ENCODE results near the gene CEBPA.
A peak's percentile ranks its signal among the peaks of the same experiment; 100 is the strongest.
"Not testable (repeated sequence)": the region's sequence is repeated elsewhere in the genome, so short reads cannot be mapped to it uniquely, and the experiment has no call there.

Gene CEBPA

GRCh38 chr19:33324628-33325027, 22.3 kb upstream of the CEBPA start:
- DNase-seq: no peak

GRCh38 chr19:33323093-33323820, 20.9 kb upstream of the CEBPA start:
- no peak for DNase-seq

- no peak for DNase-seq
Measured at GRCh38 chr19:33320636-33321035, 18.3 kb upstream of the CEBPA start.

DNA sequence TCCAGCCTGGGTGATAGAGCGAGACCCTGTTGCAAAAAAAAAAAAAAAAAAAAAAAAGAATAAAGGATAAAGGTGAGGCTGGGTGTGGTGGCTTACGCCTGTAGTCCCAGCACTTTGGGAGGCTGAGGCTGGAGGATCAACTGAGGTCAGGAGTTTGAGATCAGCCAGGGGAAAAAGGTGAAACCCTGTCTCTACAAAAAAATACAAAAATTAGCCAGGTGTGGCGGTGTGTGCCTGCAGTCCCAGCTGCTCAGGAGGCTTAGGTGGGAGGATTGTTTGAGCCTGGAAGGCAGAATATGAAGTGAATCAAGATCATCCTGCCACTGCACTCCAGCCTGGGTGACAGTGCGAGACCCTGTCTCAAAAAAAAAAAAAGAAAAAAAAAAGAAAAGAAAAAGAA, 15.7 kb upstream of the CEBPA start:
- DNase-seq: not testable (repeated sequence)

DNA sequence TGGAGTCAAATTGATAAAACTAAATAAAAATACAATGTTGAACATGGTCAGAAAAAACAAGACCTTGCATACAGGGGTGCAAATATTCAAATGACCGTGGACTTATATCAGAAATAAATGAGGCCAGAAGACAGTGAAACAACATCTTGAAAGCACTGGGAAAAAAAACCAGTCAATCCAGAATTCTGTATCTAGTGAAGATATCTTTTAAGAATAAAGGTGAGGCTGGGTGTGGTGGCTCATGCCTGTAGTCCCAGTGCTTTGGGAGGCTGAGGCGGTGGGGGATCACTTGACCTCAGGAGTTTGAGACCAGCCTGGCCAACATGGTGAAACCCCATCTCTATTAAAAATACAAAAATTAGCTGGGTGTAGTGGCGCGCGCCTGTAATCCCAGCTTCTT, 15.2 kb upstream of the CEBPA start:
- no peak for DNase-seq

GRCh38 chr19:33316541-33317264, 14.4 kb upstream of the CEBPA start:
- DNase-seq: no peak

DNA sequence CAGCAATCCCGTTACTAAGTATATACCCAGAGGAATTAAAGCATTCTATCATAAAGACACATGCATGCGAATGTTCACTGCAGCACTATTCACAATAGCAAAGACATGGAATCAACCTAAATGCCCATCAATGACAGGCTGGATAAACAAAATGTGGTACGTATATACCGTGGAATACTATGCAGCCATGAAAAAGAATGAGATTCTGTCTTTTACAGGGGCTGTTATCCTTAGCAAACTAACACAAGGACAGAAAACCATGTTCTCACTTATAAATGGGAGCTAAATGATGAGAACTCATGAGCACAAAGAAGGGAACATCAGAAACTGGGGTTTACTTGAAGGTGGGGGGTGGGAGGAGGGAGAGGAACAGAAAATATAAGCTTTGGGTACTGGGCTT, 10.5 kb upstream of the CEBPA start:
- DNase-seq: not testable (repeated sequence)

DNA sequence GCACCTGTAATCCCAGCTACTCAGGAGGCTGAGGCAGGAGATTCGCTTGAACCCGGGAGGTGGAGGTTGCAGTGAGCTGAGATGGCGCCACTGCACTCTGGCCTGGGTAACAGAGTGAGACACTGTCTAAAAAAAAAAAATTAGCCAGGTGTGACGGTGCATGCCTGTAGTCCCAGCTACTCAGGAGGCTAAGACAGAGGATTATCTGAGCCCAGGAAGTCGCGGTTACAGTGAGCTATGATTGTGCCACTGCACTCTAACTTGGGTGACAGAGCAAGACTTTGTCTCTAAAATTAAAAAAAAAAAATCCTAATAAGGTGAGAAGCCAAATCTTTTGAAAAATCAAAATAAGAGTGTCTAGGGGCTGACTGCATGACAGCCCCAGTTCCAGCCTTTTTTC, 9.7 kb upstream of the CEBPA start:
- no peak for DNase-seq

DNA sequence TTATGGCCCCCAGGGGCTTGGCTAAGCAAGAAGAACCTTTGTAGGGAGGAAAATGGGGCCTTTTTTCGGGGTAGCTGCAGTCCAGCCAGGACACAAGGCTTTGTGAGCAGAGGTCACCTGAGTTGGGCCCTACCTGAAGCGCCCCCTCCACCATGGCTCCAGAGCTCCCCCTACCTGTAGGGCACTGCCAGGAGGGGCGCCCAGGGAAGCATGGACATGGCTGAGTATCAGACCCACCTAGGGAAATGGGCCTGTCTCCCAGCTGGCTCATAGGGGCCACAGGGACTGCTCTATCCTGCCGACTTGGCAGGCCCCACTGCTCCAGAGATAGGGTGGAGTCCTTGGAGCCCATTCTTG, 9.0 kb upstream of the CEBPA start:
- peak in 1 of 2 donors; percentile 22 for DNase-seq

GRCh38 chr19:33310606-33311325, 8.4 kb upstream of the CEBPA start:
- DNase-seq: no peak

- DNase-seq: no peak
Measured at GRCh38 chr19:33309826-33310225, 7.5 kb upstream of the CEBPA start.

- DNase-seq: no peak
Measured at GRCh38 chr19:33306853-33307792, 4.8 kb upstream of the CEBPA start.

DNA sequence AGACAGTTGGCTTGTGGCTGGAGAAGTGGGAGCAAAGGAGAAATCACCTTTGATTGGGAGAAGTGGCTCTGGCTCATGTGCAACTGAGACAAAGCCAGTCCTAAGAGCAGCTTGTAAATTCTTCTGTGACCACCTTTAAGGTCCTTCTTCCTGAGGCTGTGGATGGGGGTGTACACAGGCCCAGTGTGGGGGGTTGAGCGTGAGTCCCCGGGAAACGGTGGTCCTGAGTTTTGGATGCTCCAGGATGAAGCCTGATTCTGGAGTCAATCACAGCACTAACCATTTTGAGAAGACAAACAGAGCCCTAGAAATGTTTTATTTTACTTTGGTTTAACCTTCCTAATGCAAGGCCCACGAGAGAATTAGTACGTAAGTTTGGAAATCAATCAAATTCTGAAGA, 3.9 kb upstream of the CEBPA start:
- no peak for DNase-seq

DNA sequence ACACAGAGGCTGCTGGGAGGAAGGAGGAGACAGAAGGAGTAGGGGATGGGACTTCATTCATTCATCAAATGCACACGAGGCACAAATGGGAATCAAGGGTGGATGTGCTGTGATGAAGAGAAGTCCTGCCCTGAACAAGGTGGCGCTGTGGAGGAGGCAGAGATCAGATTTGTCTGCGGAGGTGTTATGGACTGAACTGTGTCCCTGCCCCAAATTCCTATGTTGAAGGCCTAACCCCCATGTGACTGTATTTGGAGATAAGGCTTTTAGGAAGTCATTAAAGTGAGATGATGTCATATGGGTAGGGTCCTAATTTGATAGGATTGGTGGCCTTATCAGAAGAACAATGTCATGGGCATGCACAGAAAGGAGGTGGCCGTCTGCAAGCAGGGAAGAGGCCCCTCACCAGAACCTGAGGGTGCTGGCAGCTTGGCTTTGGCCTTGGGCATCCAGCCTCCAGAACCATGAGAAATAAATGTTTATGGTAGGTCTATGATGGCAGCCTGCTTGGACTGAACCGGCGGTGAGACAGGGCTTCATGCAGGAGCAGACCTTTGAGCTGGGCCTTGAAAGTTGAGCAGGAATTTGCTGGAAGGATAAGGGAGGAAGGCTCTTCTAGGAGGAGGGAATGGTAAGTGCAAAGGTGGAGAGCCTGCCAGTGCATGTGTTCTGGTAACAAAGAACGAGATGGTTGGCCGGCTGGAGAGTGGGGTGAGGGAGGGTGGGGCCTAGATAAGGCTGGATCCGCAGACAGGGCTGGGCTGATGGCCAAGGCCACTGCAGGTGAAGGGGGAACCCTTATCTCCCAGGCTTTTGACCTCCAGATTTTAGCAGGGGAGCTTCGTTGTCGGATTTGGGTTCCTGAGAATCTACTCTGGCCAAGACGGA, 2.7 kb upstream of the CEBPA start:
- no peak for DNase-seq

DNA sequence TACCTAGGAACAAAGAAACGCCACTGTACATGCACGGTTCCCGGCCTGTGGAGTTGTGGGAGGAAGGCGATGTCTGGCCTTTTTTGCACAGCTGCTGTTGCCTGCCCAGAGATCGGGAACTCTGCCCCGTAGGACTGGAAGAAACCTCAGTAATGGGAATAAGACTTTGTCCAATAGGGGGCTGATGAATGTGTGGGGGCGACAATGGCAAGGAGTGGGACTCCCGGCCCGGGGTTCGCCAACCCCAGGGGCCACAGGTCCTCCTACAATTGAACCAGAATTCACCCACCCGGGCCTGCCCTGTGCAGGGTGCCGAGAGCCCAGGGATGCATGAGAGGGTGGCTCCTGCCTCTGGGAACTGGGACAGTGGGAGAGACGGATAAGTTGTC, 2.0 kb upstream of the CEBPA start:
- no peak for DNase-seq

GRCh38 chr19:33303791-33304345, 1.5 kb upstream of the CEBPA start:
- no peak for DNase-seq

DNA sequence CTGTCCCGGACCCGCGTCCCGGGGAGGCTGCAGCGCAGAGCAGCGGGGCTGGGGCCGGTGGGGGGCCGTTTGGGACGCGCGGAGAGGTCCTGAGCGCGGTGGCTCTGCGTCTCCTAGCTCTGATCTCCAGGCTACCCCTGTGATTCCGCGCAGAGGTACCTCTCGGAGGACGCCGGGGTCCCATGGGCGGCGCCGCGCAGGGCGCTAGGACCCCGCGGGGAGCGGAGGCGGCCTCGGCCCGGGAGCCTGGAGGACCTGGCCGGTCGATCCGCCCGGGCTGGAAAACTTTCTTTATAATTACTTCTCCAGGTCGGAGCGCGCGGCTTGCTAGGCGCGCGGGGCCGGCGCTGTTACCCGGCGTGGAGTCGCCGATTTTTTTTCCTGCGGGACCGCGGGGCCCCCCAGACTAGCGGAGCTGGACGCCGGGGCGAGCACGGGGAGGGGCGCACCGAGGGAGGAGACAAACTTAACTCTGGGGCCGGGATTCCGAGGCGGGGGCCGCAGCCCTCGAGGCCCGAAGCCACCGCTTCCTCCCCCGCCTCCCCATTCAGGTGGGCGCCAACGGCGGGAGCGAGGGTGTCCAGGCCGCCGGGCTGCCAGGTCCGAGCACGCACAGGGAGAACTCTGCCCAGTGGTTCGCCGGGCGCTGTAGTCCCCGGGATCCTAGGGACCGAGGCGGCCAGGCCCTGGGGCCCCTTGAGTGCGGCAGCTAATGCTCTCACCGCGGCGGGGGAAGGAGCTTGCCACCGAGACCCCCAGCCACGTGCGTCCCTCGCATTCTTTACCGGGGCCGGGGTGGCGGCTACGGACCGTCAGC, 848 bp upstream of the CEBPA start:
- no peak for DNase-seq

- no peak for DNase-seq
Measured at GRCh38 chr19:33301900-33302174, 497 bp downstream of the CEBPA start.

DNA sequence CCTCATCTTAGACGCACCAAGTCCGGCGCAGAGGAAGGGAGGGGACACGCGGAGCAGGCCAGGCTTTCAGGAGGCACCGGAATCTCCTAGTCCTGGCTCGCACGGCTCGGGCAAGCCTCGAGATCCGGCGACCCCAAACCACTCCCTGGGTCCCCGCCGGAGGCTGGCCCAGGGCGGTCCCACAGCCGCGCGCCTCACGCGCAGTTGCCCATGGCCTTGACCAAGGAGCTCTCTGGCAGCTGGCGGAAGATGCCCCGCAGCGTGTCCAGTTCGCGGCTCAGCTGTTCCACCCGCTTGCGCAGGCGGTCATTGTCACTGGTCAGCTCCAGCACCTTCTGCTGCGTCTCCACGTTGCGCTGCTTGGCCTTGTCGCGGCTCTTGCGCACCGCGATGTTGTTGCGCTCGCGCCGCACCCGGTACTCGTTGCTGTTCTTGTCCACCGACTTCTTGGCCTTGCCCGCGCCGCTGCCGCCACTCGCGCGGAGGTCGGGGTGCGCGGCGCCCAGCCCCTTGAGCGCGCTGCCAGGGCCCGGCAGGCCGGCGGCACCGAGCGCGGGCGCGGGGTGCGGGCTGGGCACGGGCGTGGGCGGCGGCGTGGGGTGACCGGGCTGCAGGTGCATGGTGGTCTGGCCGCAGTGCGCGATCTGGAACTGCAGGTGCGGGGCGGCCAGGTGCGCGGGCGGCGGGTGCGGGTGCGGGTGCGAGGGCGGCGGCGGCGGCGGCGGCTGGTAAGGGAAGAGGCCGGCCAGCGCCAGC, 1.0 kb downstream of the CEBPA start:
- no peak for DNase-seq

DNA sequence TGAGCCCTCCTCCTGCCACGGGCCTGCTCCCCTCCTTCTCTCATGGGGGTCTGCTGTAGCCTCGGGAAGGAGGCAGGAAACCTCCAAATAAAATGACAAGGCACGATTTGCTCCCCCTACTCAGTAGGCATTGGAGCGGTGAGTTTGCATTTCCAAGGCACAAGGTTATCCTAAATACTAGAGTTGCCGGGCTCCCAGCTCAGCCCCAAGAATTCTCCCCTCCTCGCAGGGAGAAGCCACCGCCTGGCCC, 1.5 kb downstream of the CEBPA start:
- DNase-seq: no peak

Data from stimulated activated CD4-positive, alpha-beta T cell treated with anti-CD3 and anti-CD28 coated beads, Interleukin-2, amount 100 ng/mL, for 48 hours (primary cell).